Measurements from ENCODE around the gene PCNX2.

The PCNX2 gene

GRCh38 chr1:233140974-233141373, 154.6 kb downstream of the PCNX2 start:
- POLR2A ChIA-PET, result no interaction called here
- CTCF ChIA-PET, result interaction anchor here (0.7 kb wide), 1 partner anchor 250 kb away, joined by 3 read pairs; no protein-coding TSS in a partner anchor
- Histone ChIP-seq H3K4me1 (ENCODE audit: control insufficient read depth, insufficient read depth, low read length) (no peaks in the 10 kb centered on the region), H3K27ac (ENCODE audit: extremely low read depth, low read depth, low read length) (no peak overlapping the region), H3K9me3 (ENCODE audit: control insufficient read depth, insufficient read depth, low read depth, low read length) (no peaks in the 10 kb centered on the region), H3K4me3 (ENCODE audit: low read depth, low read length) (no peak overlapping the region), H3K36me3 (ENCODE audit: control insufficient read depth in 2 of 2, insufficient read depth in 1 of 2, low read length in 2 of 2) (peaks cover 0 to 27% of the 10 kb centered on the region in 2 experiments)
- no peak for TF ChIP-seq ZNF280C (tag by site-specific recombination; IDR thresholded peaks at IDR 0.05)
- no peak for TF ChIP-seq YY2 (tag by site-specific recombination; IDR thresholded peaks at IDR 0.05)
- TF ChIP-seq ZBTB44 (tag by site-specific recombination; IDR thresholded peaks at IDR 0.05), result no peak
- TF ChIP-seq PRDM1 (tag by site-specific recombination; IDR thresholded peaks at IDR 0.05), result no peak
- TF ChIP-seq ZNF692 (tag by site-specific recombination; IDR thresholded peaks at IDR 0.05), result no peak
- no peak for TF ChIP-seq GLIS2 (tag by site-specific recombination; IDR thresholded peaks at IDR 0.05)
- no peak for TF ChIP-seq YY1 (tag by site-specific recombination; IDR thresholded peaks at IDR 0.05)
- no peak for TF ChIP-seq EGR2 (tag by site-specific recombination; IDR thresholded peaks at IDR 0.05; ENCODE audit: low read depth)
- no peak for TF ChIP-seq ZNF549 (tag by site-specific recombination; IDR thresholded peaks at IDR 0.05)
- no peak for TF ChIP-seq ZBTB11 (tag by site-specific recombination; conservative IDR thresholded peaks at IDR 0.05; ENCODE audit: low read depth)
- TF ChIP-seq ZNF561 (tag by site-specific recombination; IDR thresholded peaks at IDR 0.05; ENCODE audit: borderline replicate concordance), result no peak
- TF ChIP-seq ZNF701 (tag by site-specific recombination; IDR thresholded peaks at IDR 0.05), result no peak
- TF ChIP-seq SP3 (tag by site-specific recombination; IDR thresholded peaks at IDR 0.05), result no peak
- TF ChIP-seq ZNF660 (tag by site-specific recombination; IDR thresholded peaks at IDR 0.05), result no peak
- TF ChIP-seq ZSCAN23 (tag by site-specific recombination; IDR thresholded peaks at IDR 0.05), result no peak

- no peak overlapping the region for H3K27ac ChIP-seq (ENCODE audit: extremely low read depth, low read depth, low read length)
- ChIA-PET CTCF (no interaction called here), POLR2A (no interaction called here)
- no peak overlapping the region for H3K4me3 ChIP-seq (ENCODE audit: low read depth, low read length)
- H3K36me3 ChIP-seq (ENCODE audit: control insufficient read depth in 2 of 2, insufficient read depth in 1 of 2, low read length in 2 of 2), result peaks cover 0 to 28% of the 10 kb centered on the region in 2 experiments
- no peaks in the 10 kb centered on the region for H3K9me3 ChIP-seq (ENCODE audit: control insufficient read depth, insufficient read depth, low read depth, low read length)
- H3K4me1 ChIP-seq (ENCODE audit: control insufficient read depth, insufficient read depth, low read length), result no peaks in the 10 kb centered on the region
- no peak for TF ChIP-seq ZNF341 (tag by site-specific recombination; IDR thresholded peaks at IDR 0.05; ENCODE audit: low read depth)
Measured at GRCh38 chr1:233140499-233140898, 155.0 kb downstream of the PCNX2 start.
